Fibroblast of skin of left biceps (primary cell): Measurements from ENCODE around the gene FARP1.
A peak's percentile ranks its signal among the peaks of the same experiment; 100 is the strongest.
"Not testable (repeated sequence)": the region's sequence is repeated elsewhere in the genome, so short reads cannot be mapped to it uniquely, and the experiment has no call there.

Experiments
- DNase-seq, 2 experiments: peaks; one replicate each; pipeline ENCODE4 v3.0.0-alpha.2; 2013; ENCODE audit warnings: low read depth in 2 of 2

Gene FARP1

DNA sequence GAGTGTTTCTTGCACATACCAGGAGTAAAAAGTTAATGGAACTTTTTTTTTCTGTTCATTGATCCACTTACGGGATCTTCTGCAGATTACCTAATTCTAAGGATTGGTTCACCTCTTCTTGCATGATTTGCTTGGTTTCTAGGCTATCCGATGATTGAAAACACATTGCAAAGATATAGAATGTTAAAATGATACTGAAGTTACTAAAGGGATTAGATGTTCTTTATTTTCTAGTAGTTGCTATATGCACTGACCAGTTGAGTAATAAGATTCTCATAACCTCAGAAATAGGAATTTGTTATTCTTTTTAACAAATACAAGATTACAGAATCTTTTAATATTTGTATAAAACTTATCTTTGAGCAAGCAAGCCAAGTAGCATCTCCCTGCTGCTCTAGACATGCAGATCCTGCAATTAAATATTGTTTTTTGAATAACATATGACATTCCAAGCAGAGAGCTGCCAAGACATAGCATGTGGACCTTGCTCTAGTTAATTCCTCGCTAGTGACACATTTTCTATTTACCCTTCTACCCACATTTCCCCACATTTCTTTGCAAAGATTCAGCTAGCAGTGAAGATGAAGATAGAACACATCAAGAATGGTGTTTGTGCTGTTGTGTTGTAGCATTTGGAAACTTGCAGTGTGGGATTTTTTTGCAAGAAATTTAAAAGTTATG is 85.9 kb downstream of the FARP1 start:
- DNase-seq = no peak

DNA sequence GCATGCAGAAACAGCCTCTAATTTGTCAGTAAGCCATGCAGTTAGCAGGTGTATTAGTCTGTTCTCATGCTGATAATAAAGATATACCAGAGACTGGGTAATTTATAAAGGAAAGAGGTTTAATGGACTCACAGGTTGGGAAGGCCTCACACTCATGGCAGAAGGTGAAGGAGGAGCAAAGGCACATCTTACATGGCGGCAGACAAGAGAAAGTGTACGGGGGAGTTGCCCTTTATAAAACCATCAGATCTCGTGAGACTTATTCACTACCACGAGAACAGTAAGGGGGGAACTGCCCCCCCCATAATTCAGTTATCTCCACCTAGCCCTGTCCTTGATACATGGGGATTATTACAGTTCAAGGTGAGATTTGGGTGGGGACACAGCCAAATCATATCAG is 87.9 kb downstream of the FARP1 start:
- DNase-seq = not testable (repeated sequence)

DNA sequence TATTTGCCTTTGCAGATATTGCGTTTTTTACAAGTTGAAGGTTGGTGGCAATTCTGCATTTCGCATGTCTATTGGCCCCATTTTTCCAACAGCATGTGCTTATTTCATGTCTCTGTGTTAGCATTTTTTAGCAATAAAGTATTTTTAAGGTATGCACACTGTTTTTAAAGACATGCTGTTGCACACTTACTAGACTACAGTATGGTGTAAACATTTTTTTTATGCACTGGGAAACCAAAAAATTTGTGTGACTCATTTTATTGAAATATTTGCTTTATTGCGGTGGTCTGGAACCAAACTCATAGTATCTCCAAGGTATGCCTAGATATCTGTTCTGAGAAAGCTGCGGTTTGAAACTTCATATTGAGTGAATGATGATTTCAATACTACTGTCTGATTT is 89.6 kb downstream of the FARP1 start:
- peak in 1 of 2 experiments; percentile 49 for DNase-seq

DNA sequence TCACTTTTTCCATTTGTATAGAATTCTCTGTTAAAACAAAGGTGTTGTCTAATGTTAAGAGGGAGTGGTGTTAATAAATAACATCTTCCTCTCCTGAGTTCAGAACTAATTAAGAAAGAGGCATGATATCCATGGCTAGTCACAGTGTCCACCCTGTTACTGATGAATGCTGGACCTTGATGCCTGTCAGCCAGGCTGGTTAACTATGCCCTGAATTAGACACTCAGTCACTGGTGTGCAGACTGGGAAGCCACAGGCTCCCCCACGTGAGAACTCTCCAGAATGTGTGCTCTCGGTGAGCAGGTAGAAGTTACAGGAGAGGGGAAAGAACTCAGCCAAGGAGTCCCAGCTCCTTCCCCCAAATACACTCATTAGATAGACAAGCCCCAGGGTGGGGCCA is 90.2 kb downstream of the FARP1 start:
- DNase-seq = no peak

DNA sequence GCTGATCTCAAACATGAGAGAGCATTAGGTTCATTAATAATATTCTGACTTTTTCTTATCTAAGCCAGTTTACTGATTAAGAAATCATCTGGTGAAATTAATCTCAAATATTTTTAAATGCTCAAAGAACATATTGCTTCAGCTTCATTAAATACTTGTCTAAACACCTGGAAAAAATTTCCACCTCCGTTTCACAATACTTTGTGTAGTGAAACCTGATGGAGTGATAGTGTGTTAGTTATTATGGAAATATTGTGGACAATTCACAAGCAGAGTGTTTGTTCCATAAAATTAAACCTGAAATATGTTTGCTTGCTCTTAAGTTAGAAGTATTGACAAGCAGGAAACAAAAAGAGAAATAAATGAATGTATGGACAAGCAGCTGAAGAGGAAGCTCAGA is 91.5 kb downstream of the FARP1 start:
- no peak for DNase-seq

DNA sequence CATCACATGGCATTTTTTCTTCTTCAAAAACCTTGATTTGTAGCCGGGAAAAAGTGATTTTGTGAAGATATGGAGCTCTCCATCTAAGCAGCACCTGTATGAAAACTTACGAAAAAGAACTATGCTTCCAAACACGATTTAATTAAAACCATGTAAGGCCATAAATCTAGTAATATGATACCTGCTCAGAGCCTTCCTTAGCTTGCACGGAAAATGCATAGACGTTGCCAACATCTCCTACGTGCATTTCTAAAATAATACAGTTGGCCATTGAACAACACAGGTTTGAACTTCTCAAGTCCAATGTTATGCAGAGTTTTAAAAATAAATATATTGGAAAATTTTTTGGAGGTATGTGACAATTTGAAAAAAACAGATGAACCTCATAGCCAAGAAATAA is 93.3 kb downstream of the FARP1 start:
- no peak for DNase-seq

DNA sequence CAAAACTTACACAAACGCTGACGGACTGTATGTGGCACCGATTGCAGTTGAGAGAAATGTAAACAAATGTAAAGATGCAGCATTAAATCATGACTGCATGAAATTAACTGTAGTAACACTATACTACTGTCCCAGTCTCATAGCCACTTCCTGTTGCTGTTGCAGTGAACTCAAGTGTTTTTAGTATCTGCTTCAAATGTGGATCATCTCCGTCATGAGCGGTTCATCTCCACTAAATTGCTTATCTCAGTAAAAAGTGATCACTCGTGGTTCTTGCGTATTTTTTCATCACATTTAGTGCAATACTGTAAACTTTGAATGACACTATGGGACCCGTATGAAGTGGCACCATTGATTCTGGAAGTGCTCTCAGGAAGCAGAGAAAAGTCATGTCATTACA is 94.4 kb downstream of the FARP1 start:
- DNase-seq = no peak

DNA sequence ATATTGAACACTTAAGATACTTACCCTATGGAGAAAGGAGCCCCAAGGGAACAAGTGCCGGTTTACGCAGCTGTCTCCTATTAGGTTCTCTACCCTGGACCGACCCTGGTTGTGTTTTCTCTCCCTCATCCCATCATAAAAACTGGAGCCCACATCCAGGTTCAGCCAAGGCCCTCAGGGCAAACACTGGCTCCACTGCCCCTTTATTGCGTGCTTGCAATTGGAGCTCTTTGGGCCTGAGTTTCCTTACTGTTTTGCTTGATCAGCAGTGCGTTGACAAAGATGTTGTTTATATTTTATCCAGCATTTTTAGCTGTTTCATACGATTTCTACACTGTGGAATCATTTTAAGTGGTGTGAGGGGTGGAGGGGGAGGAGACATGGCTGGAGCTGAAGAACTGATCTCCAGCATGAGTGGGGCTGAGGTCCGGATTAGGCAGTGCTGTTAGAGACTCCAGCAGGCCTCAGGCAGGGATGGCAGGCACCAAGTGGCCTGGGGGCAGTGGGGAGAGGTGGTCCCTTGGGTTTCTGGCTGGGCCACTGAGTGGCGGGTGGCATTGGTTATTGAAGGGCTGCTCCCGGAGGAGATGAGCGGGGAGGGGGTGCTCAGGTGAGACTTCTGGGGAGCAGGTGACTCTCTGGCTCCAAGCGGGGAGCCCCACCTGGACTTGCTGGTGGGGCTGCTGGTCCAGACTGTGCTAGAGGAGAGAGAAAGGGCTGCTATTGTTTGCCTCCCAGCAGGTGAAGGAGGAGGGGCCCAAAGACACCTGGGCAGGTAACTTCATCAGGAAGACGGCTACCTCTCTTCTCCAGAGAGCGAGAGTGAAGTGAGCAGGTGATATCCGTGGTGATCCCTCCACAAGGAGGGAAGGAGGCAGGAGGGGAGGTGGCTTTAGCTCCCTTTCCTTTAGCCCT is 96.5 kb downstream of the FARP1 start:
- DNase-seq = no peak

DNA sequence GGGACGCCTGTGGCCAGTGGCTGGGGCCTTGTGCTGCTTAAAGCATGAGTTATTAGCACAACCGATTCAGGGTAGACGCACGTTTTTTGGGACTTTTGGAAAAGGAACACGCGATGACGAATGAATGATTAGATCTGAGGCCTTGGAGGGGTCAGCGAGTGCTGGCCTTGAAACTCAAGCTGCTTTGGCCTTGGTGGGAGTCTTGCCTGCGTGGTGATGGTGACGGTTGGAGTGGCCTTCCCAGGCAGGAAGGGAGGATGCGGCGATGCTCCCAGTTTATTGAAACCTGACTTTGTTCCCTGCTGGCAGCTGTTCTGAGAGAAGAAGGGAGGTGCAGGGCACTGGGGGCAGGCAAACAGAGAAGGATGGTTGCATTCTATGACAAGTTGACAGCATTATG is 97.2 kb downstream of the FARP1 start:
- no peak for DNase-seq

DNA sequence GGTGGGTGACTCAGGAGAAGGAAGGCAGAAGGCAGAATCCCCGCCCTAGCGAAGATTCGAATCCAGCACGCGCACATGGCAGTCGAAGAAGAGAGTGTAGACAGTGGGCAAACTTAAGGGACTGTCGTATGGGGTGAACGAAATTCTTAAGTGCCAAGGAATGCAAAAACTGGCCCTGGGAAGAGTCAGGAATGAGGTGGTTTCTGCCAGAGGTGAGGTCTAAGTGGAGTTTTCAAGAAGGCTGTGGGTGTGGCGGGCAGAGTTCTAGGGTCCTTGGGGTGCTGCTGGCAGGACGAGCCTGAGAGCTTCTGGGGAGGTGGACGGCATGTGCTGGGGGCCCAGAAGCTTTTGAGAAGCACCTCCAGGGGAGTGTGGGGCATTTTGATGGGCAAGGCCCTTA is 98.1 kb downstream of the FARP1 start:
- no peak for DNase-seq

DNA sequence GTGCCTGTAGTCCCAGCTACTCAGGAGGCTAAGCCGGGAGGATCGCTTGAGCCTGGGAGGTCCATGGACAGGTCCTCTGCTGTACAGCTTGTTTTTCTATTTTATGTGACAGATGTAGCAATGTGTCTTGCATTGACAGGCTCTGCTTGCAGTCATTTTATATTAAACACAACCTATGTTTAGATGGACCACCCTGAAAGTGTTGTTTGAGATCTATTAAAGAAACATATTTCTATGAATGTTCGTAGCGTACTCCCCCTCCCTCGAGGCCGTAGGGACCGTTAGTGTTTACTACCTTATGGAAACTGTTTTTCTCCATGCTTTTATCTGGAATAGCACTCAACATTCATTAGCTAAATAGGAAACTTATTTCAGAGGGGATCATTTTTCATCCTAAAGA is 99.1 kb downstream of the FARP1 start:
- DNase-seq = no peak

DNA sequence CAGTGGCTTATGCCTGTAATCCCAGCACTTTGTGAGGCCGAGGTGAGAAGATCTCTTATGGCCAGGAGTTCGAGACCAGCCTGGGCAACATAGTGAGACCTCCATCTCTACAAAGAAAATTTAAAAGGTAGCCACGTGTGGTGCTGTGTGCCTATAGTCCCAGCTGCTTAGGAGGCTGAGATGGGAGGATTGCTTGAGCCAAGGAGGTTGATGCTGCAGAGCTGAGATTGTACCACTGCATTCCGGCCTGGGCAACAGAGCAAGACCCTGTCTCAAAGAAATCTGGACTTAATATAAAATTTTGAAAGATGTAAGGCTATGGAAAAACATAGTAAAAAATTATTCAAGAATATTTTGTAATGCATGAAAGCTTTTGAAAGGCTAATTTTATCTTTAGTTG is 99.5 kb downstream of the FARP1 start:
- no peak for DNase-seq

DNA sequence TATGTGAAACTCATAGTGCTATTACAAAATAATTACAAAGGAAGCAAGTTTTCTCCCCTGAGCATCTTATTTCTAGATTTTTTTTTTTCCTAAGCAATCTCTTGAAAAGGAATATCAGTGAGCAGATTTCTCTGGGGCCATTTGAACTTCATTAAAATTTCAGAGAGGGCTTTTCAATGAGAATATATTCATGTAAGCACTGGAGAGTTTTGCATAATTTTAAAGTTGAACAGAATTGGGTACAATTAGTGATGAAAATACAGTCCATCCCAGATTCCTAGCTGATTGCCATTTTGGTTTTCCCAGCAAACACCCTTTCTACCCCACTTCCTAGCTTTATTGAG is 101.0 kb downstream of the FARP1 start:
- no peak for DNase-seq

DNA sequence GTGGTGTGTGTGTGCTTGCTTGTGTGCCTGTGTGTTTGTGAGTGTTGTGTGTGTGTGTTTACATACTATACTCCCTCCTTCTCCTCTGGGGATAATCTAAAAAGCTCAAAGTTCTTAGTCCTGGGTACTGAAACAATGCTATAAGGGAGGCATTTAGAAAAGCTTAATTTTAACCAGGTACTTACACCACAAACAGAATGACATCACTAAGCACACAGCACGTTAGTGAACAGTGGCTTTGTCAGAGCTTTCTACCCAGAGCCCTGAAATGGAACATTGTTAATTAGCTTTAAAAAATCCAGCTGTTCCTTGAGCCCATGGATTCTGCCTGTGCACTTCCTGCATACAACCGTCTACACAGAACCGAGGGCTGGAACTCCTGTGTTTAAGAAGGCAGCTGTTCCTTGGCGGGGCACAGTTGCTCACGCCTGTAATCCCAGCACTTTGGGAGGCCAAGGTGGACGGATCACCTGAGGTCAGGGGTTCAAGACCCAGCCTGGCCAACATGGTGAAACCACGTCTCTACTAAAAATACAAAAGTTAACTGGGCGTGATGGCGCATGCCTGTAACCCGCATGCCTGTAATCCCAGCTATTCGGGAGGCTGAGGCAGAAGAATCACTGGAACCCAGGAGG is 103.8 kb downstream of the FARP1 start:
- no peak for DNase-seq

DNA sequence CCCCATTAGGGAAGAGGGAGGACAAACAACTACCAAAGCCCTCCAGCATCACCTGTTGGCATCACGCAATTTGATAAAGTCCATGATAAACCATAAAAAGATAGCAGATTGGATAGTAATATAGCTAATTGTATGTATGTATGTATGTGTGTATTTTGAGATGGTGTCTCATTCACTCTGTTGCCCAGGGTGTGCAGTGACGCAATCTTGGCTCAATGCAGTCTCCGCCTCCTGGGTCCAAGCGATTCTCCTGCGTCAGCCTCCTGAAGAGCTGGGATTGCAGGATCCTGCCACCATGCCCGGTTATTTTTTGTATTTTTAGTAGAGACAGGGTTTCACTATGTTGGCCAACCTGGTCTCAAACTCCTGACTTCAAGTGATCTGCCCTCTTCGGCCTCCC is 108.8 kb downstream of the FARP1 start:
- DNase-seq = no peak

DNA sequence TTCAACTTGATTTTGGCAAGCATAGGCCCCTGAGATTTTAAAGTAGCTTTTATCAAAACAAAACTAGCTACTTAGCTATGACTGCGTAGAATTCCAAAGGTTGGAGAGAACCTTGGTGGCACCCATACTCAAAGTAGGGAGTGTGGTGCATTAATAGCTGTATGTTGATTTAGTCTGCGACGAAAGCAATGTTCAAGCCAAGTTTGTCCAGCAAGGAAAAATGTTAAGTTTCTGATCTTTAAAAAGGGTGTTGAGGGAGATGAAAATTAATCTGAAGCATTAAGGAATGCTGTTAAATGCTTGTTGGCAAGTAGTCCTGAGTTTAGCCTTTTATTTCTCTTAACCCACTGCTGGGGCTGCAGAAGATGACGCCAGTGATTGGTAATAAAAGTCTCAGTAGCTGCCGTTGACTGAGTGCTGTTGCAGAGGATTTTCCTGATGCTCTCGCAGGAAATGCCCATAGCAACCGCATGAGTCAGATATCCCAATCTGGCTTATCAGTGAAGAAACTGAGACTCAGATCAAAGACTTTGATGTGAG is 110.1 kb downstream of the FARP1 start:
- peak; percentile 81 to 82 for DNase-seq

DNA sequence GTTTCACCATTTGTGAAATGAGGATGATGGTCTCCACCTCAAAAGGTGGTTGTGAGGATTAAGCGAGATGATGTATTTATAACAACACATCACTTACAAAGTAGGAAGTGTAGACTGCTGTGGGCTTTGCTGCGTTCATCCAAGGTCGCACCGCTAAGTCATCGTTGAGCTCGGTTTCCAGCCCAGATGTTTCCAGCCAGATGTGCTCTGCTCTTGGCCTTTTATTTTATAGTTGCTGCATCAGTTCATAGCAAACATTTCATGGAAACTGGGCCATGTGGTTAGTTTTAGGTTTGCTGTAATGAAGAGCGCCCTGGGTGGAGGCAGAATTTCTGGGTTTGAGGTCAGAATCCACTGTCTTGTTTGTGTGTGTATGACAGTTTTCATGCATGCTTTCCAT is 110.6 kb downstream of the FARP1 start:
- no peak for DNase-seq

DNA sequence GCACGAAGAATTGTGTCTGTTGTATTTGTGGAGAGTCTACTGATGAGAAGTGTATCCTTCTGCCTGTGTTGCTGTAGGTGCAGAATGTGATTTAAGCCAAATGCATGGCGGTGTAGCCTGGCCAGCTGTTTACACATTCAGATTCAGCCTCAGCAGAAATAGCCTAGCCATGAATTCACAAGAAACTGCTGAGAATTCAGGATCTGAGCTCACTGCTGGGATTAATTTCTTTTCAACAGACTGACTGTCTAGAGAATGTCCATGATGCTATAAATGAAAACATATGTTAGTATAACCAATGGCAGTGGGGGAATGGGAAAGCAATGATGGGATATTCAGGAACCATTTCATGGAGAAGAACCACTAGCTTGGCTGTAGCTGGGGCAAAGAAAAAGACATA is 111.6 kb downstream of the FARP1 start:
- DNase-seq = peak; percentile 86 to 89

DNA sequence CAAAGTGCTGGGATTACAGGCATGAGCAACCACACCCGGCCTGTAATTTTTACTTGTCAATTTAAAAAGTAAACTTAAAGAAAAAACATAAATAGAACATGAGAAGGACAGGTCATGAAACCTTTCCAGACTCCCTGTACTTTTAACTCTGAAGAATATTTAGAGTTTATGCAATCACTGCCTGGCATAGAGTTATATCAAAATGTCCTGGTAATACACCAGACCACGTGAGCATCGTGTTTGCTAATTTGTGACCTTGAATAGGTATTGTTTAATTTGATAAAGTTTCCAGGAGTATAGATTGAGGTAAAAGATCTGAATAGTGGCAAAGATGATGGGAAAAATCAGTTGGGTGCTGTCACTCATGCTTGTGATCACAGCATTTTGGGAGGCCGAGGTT is 115.3 kb downstream of the FARP1 start:
- no peak for DNase-seq

DNA sequence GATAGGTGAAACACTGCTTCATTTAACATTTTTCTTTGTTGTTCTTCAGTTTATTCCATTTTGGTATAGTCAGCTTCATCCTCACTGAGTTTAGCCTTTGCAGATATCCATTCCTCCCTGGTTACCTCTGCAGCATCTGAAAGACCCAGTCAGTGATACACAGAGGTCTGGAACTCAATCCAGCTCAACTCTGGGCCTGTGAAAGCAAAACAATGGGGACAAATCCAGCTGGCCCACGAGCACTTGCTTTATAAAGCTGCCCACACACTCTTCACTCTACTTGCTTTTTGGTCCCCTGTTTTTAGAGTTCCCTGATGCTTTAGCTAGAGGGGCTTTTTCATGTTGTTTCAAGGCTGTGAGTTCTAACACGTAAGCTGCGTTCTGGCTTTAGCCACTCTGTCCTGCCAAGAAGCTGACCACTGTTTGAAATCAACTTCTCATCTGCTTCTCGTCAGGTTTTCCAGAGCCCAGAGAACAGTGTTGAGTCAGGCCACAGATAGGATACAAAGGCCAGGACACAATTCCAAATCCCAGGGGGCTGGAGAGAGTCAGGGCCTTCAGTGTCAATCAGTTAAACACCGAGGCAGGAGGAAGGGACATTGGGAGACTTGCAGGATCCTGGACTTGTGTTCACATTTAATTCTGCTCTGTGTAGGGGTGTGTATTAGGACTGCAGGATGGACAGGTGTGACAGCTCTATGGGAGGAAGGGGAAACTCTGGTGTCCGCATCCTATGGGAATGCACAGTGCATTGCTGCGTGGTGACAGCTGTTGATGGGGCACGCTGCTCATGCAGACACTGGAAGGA is 117.7 kb downstream of the FARP1 start:
- DNase-seq = no peak

DNA sequence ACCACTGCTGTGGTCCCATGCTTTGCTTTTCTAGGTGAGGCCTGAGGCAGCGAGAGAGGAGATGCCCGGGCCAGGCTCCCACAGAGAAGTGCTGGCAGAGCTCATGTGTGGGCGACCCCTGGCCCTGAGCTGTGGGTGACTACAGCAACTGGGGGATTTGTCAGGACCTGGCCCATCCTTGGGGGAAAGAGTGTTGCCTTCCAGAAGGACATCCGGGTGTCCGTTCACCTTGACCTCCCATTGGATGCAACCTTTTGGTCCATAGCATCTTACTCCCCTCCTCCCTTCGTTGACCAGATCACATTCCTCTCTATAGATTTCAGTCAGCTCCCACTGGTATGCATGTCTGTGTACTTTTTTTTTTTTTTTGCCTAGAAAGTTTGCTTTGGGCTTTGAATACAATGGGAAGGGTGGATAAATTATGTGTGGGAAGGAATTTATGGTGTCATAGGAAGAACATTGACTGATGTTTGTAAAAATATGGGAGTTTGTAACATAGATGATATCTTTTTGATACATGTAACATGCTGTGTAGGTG is 118.3 kb downstream of the FARP1 start:
- DNase-seq = no peak

DNA sequence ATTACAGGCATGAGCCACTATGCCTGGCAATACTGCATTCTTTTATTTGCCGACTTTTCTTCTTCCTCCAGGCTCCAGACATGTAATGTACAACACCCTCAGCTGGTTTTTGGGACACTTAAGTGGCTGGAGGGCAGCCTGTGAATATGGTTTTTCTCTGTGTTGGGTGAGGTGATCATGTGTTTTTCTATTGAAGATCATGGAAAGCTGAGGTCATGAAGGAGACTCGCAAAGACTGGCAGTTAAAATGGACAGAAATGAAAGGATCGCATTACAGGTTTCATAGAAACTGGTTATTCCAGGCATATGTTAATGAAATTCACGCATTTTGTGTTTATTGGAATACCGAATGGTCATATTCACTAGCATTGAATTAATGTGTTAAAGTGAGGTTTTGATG is 119.4 kb downstream of the FARP1 start:
- no peak for DNase-seq
